Common myeloid progenitor, CD34-positive (primary cell): ENCODE measurements around the gene RBM4B.

Experiments
- CTCF ChIA-PET: fragments of 350-600 bp; sonication (Branson Sonifier 250); formaldehyde crosslinking; loops from one replicate; lab custom pipeline; 2021; ENCODE audit warnings: antibody characterized with exemption; lab: Charles Lee
- POLR2A ChIA-PET: fragments of 350-600 bp; sonication (Branson Sonifier 250); formaldehyde crosslinking; loops from one replicate; lab custom pipeline; 2021; ENCODE audit warnings: antibody characterized with exemption; lab: Charles Lee
- DNase-seq, 3 donors: peaks; one replicate each; pipeline versions ENCODE4 v3.0.0 to v3.0.0-alpha.2; 2013
- H3K27ac ChIP-seq, 2 experiments: 1 replicate in 1 of 2; 2 replicates in 1 of 2; pipeline ENCODE4 v1.7.0; 2013; ENCODE audit warnings: inconsistent platforms in 2 of 2, low read length in 2 of 2, mild to moderate bottlenecking in 2 of 2, low read depth in 1 of 2, moderate library complexity in 1 of 2; ENCODE audit not compliant: severe bottlenecking in 2 of 2, insufficient read depth in 1 of 2, poor library complexity in 1 of 2
- H3K27me3 ChIP-seq, 5 experiments: replicated peaks in 2 of 5; 1 replicate in 3 of 5; 2 replicates in 2 of 5; pipeline versions ENCODE4 v1.6.1 to v1.7.0; 2013; ENCODE audit warnings: low read length in 4 of 5, mild to moderate bottlenecking in 2 of 5, moderate library complexity in 2 of 5, inconsistent platforms in 1 of 5; ENCODE audit not compliant: insufficient read depth in 5 of 5, control insufficient read depth in 4 of 5
- H3K36me3 ChIP-seq, 4 experiments: 1 replicate in 2 of 4; 2 replicates in 2 of 4; pipeline versions ENCODE4 v1.6.1 to v1.7.0; 2013; ENCODE audit warnings: low read length in 3 of 4, control low read depth in 1 of 4, mild to moderate bottlenecking in 1 of 4; ENCODE audit not compliant: control insufficient read depth in 4 of 4, insufficient read depth in 4 of 4
- H3K4me1 ChIP-seq, 4 experiments: 1 replicate in 3 of 4; 2 replicates in 1 of 4; pipeline versions ENCODE4 v1.6.1 to v1.7.1; 2013; ENCODE audit warnings: low read length in 3 of 4, mild to moderate bottlenecking in 3 of 4, control low read depth in 1 of 4, inconsistent platforms in 1 of 4, moderate library complexity in 1 of 4; ENCODE audit not compliant: control insufficient read depth in 4 of 4, insufficient read depth in 4 of 4; ENCODE audit errors: control extremely low read depth in 1 of 4
- H3K4me3 ChIP-seq, 7 experiments: 1 replicate in 4 of 7; 2 replicates in 3 of 7; pipeline versions ENCODE4 v1.5.1 to v1.7.0; 2013; ENCODE audit warnings: mild to moderate bottlenecking in 7 of 7, low read length in 6 of 7, moderate library complexity in 6 of 7, inconsistent platforms in 2 of 7, low read depth in 2 of 7, control low read depth in 1 of 7; ENCODE audit not compliant: insufficient read depth in 4 of 7, control insufficient read depth in 1 of 7; ENCODE audit errors: extremely low read depth in 1 of 7
- H3K9me3 ChIP-seq, 5 experiments: 1 replicate in 4 of 5; 2 replicates in 1 of 5; pipeline versions ENCODE4 v1.6.1 to v1.7.1; 2013; ENCODE audit warnings: low read length in 4 of 5, mild to moderate bottlenecking in 2 of 5, inconsistent platforms in 1 of 5, low read depth in 1 of 5, moderate library complexity in 1 of 5; ENCODE audit not compliant: control insufficient read depth in 4 of 5, insufficient read depth in 2 of 5; ENCODE audit errors: control extremely low read depth in 1 of 5
- WGBS: methylation state at CpG from one replicate; pipeline ENCODE4 v1.1.5; 2013; ENCODE audit not compliant: insufficient coverage; 5-methylcytosine and 5-hydroxymethylcytosine counted together

RBM4B gene

GRCh38 chr11:66700337-66700736 is 22.6 kb upstream of the RBM4B start:
- no peaks in the 10 kb centered on the region for H3K36me3 ChIP-seq
- H3K4me3 ChIP-seq, result no peak overlapping the region
- peaks cover 0 to 6% (median 0%) of the 10 kb centered on the region in 5 experiments for H3K9me3 ChIP-seq
- 98% methylated on average over 15 of the region's 15 CpGs for WGBS
- CTCF ChIA-PET, result interaction anchor here (15.6 kb wide), 1 partner anchor 137 kb away, joined by 152 read pairs; no protein-coding TSS in a partner anchor
- no peak overlapping the region for H3K27ac ChIP-seq
- POLR2A ChIA-PET, result no interaction called here
- no peak for DNase-seq
- peaks cover 0 to 19% (median 13%) of the 10 kb centered on the region in 4 experiments for H3K4me1 ChIP-seq
- no peaks in the 10 kb centered on the region for H3K27me3 ChIP-seq

GRCh38 chr11:66698491-66698890 is 20.8 kb upstream of the RBM4B start:
- ChIA-PET POLR2A (no interaction called here), CTCF (interaction anchor here (1.7 to 15.6 kb wide), 2 partner anchors 13 to 139 kb away, joined by 5 to 152 read pairs; no protein-coding TSS in a partner anchor)
- 100% methylated on average over 8 of the region's 9 CpGs for WGBS
- Histone ChIP-seq H3K4me3 (no peak overlapping the region), H3K9me3 (peaks cover 0 to 6% (median 0%) of the 10 kb centered on the region in 5 experiments), H3K4me1 (peaks cover 0 to 21% (median 16%) of the 10 kb centered on the region in 4 experiments), H3K36me3 (no peaks in the 10 kb centered on the region), H3K27ac (no peak overlapping the region), H3K27me3 (no peaks in the 10 kb centered on the region)
- DNase-seq, result no peak

- H3K36me3 ChIP-seq, result no peaks in the 10 kb centered on the region
- no peak overlapping the region for H3K27ac ChIP-seq
- no peak for DNase-seq
- 92% methylated on average over 5 of the region's 6 CpGs for WGBS
- CTCF ChIA-PET, result interaction anchor here (1.7 to 15.6 kb wide), 2 partner anchors 13 to 139 kb away, joined by 5 to 152 read pairs; no protein-coding TSS in a partner anchor
- peaks cover 0 to 21% (median 16%) of the 10 kb centered on the region in 4 experiments for H3K4me1 ChIP-seq
- POLR2A ChIA-PET, result no interaction called here
- H3K4me3 ChIP-seq, result no peak overlapping the region
- H3K9me3 ChIP-seq, result peaks cover 0 to 6% (median 0%) of the 10 kb centered on the region in 5 experiments
- H3K27me3 ChIP-seq, result no peaks in the 10 kb centered on the region
These were observed 20.3 kb upstream of the RBM4B start for GRCh38 chr11:66697988-66698387.

- H3K4me1 ChIP-seq, result peaks cover 0 to 11% (median 8%) of the 10 kb centered on the region in 4 experiments
- DNase-seq, result no peak
- no peak overlapping the region for H3K27ac ChIP-seq
- no peaks in the 10 kb centered on the region for H3K27me3 ChIP-seq
- H3K9me3 ChIP-seq, result peaks cover 0 to 6% (median 0%) of the 10 kb centered on the region in 5 experiments
- 88% methylated on average over 9 of the region's 9 CpGs for WGBS
- no peaks in the 10 kb centered on the region for H3K36me3 ChIP-seq
- ChIA-PET POLR2A (no interaction called here), CTCF (interaction anchor here (1.0 to 15.6 kb wide), 10 partner anchors 10 to 191 kb away, joined by 3 to 152 read pairs (median 6); no protein-coding TSS in a partner anchor)
- no peak overlapping the region for H3K4me3 ChIP-seq
These were observed 18.5 kb upstream of the RBM4B start for GRCh38 chr11:66696146-66696545.

- H3K36me3 ChIP-seq, result no peaks in the 10 kb centered on the region
- 19% methylated on average over 6 of the region's 6 CpGs for WGBS
- CTCF ChIA-PET, result interaction anchor here (0.7 to 15.6 kb wide), 14 partner anchors 9 to 192 kb away, joined by 3 to 152 read pairs (median 4); no protein-coding TSS in a partner anchor
- no peak overlapping the region for H3K27ac ChIP-seq
- H3K9me3 ChIP-seq, result peaks cover 0 to 4% (median 0%) of the 10 kb centered on the region in 5 experiments
- DNase-seq, result peak; percentile 83 to 93 (median 90)
- POLR2A ChIA-PET, result no interaction called here
- H3K4me3 ChIP-seq, result no peak overlapping the region
- H3K27me3 ChIP-seq, result no peaks in the 10 kb centered on the region
- peaks cover 0 to 4% (median 2%) of the 10 kb centered on the region in 4 experiments for H3K4me1 ChIP-seq
These were observed 17.1 kb upstream of the RBM4B start for GRCh38 chr11:66694732-66695207.

- ChIA-PET POLR2A (no interaction called here), CTCF (interaction anchor here (0.8 to 15.6 kb wide), 6 partner anchors 11 to 282 kb away, joined by 3 to 152 read pairs (median 3); no protein-coding TSS in a partner anchor)
- WGBS, result 97% methylated on average over 12 of the region's 13 CpGs
- Histone ChIP-seq H3K9me3 (no peaks in the 10 kb centered on the region), H3K27me3 (no peaks in the 10 kb centered on the region), H3K4me3 (no peak overlapping the region), H3K27ac (no peak overlapping the region), H3K4me1 (peaks cover 0 to 4% (median 2%) of the 10 kb centered on the region in 4 experiments), H3K36me3 (no peaks in the 10 kb centered on the region)
- no peak for DNase-seq
These were observed 16.3 kb upstream of the RBM4B start for GRCh38 chr11:66694056-66694410.

- 98% methylated on average over 11 of the region's 15 CpGs for WGBS
- no peaks in the 10 kb centered on the region for H3K27me3 ChIP-seq
- no peak overlapping the region for H3K27ac ChIP-seq
- H3K36me3 ChIP-seq, result no peaks in the 10 kb centered on the region
- DNase-seq, result no peak
- ChIA-PET POLR2A (no interaction called here), CTCF (interaction anchor here (0.8 to 15.6 kb wide), 10 partner anchors 9 to 282 kb away, joined by 3 to 152 read pairs (median 4); no protein-coding TSS in a partner anchor)
- no peaks in the 10 kb centered on the region for H3K9me3 ChIP-seq
- peaks cover 0 to 4% (median 2%) of the 10 kb centered on the region in 4 experiments for H3K4me1 ChIP-seq
- H3K4me3 ChIP-seq, result no peak overlapping the region
These were observed 15.8 kb upstream of the RBM4B start for GRCh38 chr11:66693356-66694055.
